ENCODE measurements around the gene CYB5D1.

DNA sequence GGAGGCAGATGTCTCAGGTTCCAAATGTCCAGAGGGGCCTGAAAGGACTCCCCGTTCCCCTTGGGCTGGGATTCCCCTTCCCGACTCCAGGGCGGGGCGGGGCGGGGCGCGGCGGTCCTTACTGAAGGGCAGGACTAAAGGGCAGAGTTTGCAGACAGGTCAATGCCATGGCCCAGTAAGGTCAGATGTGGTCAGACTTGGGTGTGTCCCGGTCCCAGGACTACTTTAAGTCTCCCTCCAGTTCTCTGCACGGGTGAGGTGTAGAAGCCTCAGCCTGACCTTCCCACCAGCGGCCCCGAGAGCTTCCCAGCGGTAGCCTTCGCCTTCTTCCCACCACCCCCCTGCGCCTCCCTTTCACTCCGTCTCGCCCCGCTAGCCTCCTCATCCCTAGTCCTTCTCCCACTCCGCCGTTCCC, 23.3 kb upstream of the CYB5D1 start:
- TF ChIP-seq, protein P1, sequence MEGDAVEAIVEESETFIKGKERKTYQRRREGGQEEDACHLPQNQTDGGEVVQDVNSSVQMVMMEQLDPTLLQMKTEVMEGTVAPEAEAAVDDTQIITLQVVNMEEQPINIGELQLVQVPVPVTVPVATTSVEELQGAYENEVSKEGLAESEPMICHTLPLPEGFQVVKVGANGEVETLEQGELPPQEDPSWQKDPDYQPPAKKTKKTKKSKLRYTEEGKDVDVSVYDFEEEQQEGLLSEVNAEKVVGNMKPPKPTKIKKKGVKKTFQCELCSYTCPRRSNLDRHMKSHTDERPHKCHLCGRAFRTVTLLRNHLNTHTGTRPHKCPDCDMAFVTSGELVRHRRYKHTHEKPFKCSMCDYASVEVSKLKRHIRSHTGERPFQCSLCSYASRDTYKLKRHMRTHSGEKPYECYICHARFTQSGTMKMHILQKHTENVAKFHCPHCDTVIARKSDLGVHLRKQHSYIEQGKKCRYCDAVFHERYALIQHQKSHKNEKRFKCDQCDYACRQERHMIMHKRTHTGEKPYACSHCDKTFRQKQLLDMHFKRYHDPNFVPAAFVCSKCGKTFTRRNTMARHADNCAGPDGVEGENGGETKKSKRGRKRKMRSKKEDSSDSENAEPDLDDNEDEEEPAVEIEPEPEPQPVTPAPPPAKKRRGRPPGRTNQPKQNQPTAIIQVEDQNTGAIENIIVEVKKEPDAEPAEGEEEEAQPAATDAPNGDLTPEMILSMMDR (IDR thresholded peaks at IDR 0.05; ENCODE audit: insufficient read depth, low read depth, low read length), result no peak
- no peak for TF ChIP-seq EZH2 (IDR thresholded peaks at IDR 0.05; ENCODE audit: insufficient read depth, low read length)

Measured in astrocyte (in vitro differentiated cells and primary cell).